A549 treated with Mapracorat at 1 μM for 4 hours (cell line): ENCODE measurements around the gene ETV7. TPM values are rescaled to one million over a fixed set of nuclear protein-coding genes. Genes with fewer than 3 reads are reported as not detected.

Experiments
- total RNA-seq: library from RNA; stranded (reverse); fragments of 200-300 nt; extraction: Qiagen RNA extraction; gene quantifications from 5 replicates; pipeline ENCODE4 v1.2.3, GENCODE V29; 2022

The ETV7 gene
- 0.10 to 0.26 TPM (median 0.15 TPM) in 4 of 5 replicates, not detected in the other for total RNA-seq

DNA sequence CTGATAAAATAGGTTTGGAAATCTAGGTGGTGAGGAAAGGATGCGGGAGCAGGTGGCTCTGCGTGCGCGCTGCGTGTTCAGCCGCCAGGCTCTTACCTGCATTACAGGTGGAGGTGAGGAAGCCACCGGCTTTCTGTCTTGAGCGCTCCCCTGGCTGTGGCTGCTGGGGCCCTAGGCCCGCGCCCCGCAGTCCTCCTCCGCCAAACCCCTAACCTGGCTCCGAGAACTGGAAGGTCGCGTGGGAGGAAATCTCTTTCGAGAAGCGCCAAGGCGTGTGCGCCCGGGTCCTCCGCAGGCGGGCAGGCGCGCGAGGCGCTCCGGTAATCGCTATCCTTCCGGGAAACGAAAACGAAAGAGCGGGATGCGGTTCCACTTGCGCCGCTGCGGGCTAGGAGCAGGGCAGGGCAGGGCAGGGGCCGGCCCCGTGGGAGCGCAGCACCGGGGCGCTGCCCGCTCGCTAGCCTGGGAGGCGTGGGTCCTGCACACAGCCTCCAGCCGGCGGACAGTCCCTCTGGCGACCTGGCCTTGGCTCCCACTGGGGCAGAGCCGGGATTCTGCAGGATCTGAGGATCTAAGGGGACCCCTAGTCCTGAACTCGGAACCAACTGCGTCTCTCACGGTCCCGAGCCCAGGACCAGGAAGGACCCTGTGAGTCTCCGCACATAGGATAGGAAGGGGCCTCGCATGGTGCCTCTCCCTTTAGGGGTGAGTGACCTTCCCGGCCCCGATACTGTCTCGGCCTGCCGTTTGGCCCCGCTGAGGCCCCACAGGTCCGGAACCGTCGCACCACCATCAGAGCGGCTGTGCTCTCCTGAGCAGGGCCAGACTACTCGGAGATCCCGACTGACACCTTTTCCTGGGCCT is at the start of gene ETV7:
TSS of gene ETV7 (minus strand) at position 230 of the 864 bp plus-strand sequence. CDS start at position 102, 128 bp downstream.

DNA sequence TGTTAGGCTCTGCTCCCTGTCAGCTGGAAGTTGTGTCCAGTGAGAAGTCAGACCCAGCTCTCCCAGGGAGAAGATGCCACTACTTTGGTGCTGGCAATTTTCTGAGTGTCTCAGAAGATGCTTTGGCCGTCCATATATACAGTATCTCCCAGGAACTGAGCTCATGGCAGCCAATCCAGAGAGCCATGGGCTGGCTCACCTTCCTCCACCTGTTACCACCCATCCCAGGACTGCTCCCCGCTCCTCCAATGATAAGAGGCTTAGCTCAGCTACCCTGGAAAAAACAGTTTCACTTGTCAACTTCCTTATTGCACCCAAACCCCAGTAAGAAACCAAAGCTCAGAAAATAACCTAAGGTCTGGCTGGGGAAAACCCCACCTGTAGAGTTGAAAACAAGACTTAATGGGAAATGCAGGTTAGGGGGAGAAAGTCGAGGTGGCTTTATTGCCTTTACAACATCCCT is 50.7 kb downstream of the ETV7 start, which contains the start of gene BNIP5:
TSS of gene BNIP5 (minus strand) at position 110 of the 463 bp plus-strand sequence. CDS start 6,198 bp downstream, outside the sequence.

Other genes starting within 250 kb of the ETV7 start
- gene BRPF3, start 190.9 kb downstream of the ETV7 start, total RNA-seq = 8.0 to 10.3 TPM (median 9.3 TPM) in 5 replicates
- gene PNPLA1, start 117.6 kb downstream of the ETV7 start, total RNA-seq = not detected in 5 replicates
- not detected in 5 replicates for gene BNIP5, start 50.8 kb downstream of the ETV7 start, total RNA-seq
- gene PXT1, start 55.2 kb upstream of the ETV7 start, total RNA-seq = not detected in 5 replicates
- 14.8 to 20.0 TPM (median 17.7 TPM) in 5 replicates for gene KCTD20, start 55.3 kb upstream of the ETV7 start, total RNA-seq
- 15.7 to 17.6 TPM (median 16.1 TPM) in 5 replicates for gene STK38, start 159.8 kb upstream of the ETV7 start, total RNA-seq
- gene SRSF3, start 206.7 kb upstream of the ETV7 start, total RNA-seq = 483 to 688 TPM (median 515 TPM) in 5 replicates